Spleen (tissue), 7 donors: ENCODE measurements around the gene FOXO6.

Experiments
- POLR2AphosphoS5 ChIP-seq, 3 donors: sonication (generic); formaldehyde crosslinking; IDR thresholded peaks; one replicate each; pipeline ENCODE4 v1.5.1; 2017; ENCODE audit warnings: antibody characterized with exemption in 3 of 3
- TF ChIP-seq, protein P1 (sequence below), 11 experiments: fragments of 200-600 bp in 7 of 11; fragments of 450-650 bp in 4 of 11; sonication (generic) in 4 of 11; IDR thresholded peaks in 8 of 11; conservative IDR thresholded peaks in 3 of 11; 1 replicate in 7 of 11; 2 replicates in 4 of 11; pipeline versions ENCODE4 v1.4.0 to v1.8.0; 2016 to 2021; ENCODE audit warnings: antibody characterized with exemption in 11 of 11, inconsistent platforms in 4 of 11, mild to moderate bottlenecking in 1 of 11
- donor health status: DM: no; HTN: no; CAD: no; lungs with moderate emphysema.
- donor health status: DM: no; HTN: no; CAD: no.
- donor health status: DM: no; HTN: no; CAD: no.

DNA sequence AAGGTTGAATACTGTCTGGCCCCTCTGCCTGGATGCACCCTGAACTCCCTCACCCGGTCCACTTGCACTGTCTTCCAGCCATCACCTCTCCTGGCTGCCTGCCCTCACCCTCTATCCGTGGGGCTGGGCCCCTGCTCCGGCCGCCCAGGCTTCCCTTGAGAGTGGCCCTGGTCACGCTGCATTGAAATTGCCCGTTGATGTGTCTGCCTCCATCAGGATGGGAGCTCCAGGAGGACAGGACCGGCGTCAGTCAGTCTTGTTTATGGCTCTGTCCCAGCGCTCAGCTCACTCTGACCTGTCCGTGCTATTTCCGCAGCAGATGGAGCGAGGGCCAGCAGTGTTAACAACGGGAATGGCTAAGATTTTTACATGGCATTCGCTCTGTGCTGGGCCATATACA lies 34.9 kb downstream of the FOXO6 start:
- TF ChIP-seq, protein P1, sequence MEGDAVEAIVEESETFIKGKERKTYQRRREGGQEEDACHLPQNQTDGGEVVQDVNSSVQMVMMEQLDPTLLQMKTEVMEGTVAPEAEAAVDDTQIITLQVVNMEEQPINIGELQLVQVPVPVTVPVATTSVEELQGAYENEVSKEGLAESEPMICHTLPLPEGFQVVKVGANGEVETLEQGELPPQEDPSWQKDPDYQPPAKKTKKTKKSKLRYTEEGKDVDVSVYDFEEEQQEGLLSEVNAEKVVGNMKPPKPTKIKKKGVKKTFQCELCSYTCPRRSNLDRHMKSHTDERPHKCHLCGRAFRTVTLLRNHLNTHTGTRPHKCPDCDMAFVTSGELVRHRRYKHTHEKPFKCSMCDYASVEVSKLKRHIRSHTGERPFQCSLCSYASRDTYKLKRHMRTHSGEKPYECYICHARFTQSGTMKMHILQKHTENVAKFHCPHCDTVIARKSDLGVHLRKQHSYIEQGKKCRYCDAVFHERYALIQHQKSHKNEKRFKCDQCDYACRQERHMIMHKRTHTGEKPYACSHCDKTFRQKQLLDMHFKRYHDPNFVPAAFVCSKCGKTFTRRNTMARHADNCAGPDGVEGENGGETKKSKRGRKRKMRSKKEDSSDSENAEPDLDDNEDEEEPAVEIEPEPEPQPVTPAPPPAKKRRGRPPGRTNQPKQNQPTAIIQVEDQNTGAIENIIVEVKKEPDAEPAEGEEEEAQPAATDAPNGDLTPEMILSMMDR (IDR thresholded peaks at IDR 0.05 in 8 of 11, conservative IDR thresholded peaks at IDR 0.05 in 3 of 11), result no peak
- no peak for TF ChIP-seq POLR2AphosphoS5 (IDR thresholded peaks at IDR 0.05)
